ENCODE measurements around the gene PLCH1.
A peak's percentile ranks its signal among the peaks of the same experiment; 100 is the strongest.

Gene PLCH1

GRCh38 chr3:155449613-155450267 lies 295.1 kb downstream of the PLCH1 start:
- no peak for DNase-seq

- no peak for DNase-seq
These were observed 296.3 kb downstream of the PLCH1 start for GRCh38 chr3:155448531-155448930.

- DNase-seq: no peak
These were observed 298.5 kb downstream of the PLCH1 start for GRCh38 chr3:155446366-155446765.

GRCh38 chr3:155444771-155445170 lies 300.1 kb downstream of the PLCH1 start:
- no peak for DNase-seq

GRCh38 chr3:155443815-155444214 lies 301.1 kb downstream of the PLCH1 start:
- no peak for DNase-seq

GRCh38 chr3:155442072-155442471 lies 302.8 kb downstream of the PLCH1 start:
- DNase-seq: no peak

GRCh38 chr3:155441506-155441905 lies 303.4 kb downstream of the PLCH1 start:
- DNase-seq: no peak

- DNase-seq: no peak
These were observed 303.8 kb downstream of the PLCH1 start for GRCh38 chr3:155441026-155441425.

- DNase-seq: no peak
These were observed 309.1 kb downstream of the PLCH1 start for GRCh38 chr3:155435821-155436220.

GRCh38 chr3:155431856-155432570 lies 312.9 kb downstream of the PLCH1 start:
- DNase-seq: peak; percentile 72 to 76

- no peak for DNase-seq
These were observed 316.3 kb downstream of the PLCH1 start for GRCh38 chr3:155428563-155428962.

- no peak for DNase-seq
These were observed 318.2 kb downstream of the PLCH1 start for GRCh38 chr3:155426524-155427230.

- no peak for DNase-seq
These were observed 319.5 kb downstream of the PLCH1 start for GRCh38 chr3:155425396-155425795.

GRCh38 chr3:155424323-155424710 lies 320.6 kb downstream of the PLCH1 start:
- no peak for DNase-seq

GRCh38 chr3:155423526-155424322 lies 321.1 kb downstream of the PLCH1 start:
- peak; percentile 76 to 84 for DNase-seq

- DNase-seq: no peak
These were observed 323.9 kb downstream of the PLCH1 start for GRCh38 chr3:155420881-155421486.

GRCh38 chr3:155420406-155420805 lies 324.5 kb downstream of the PLCH1 start:
- no peak for DNase-seq

GRCh38 chr3:155418407-155418806 lies 326.5 kb downstream of the PLCH1 start:
- DNase-seq: no peak

- DNase-seq: no peak
These were observed 327.8 kb downstream of the PLCH1 start for GRCh38 chr3:155417119-155417517.

- DNase-seq: no peak
These were observed 328.3 kb downstream of the PLCH1 start for GRCh38 chr3:155416500-155417118.

- DNase-seq: no peak
These were observed 332.0 kb downstream of the PLCH1 start for GRCh38 chr3:155412904-155413303.

Measured in AML-193 (cell line).